GM18508 (cell line): ENCODE measurements around the gene CRYM.
"Not testable (repeated sequence)": the region's sequence is repeated elsewhere in the genome, so short reads cannot be mapped to it uniquely, and the experiment has no call there.

Experiments used
- ATAC-seq: cut with Tn5 transposase; IDR thresholded peaks from one replicate; pipeline ENCODE4 v1.9.1; 2021; ENCODE audit warnings: moderate number of reproducible peaks; ENCODE audit not compliant: insufficient read depth, unreplicated experiment

Gene CRYM

GRCh38 chr16:21281698-21282389, 3.8 kb upstream of the CRYM start:
- ATAC-seq, result no peak

GRCh38 chr16:21279501-21279900, 1.4 kb upstream of the CRYM start:
- no peak for ATAC-seq

GRCh38 chr16:21277045-21277926, 804 bp downstream of the CRYM start:
- ATAC-seq, result no peak

GRCh38 chr16:21276090-21276489, 2.0 kb downstream of the CRYM start:
- no peak for ATAC-seq

- no peak for ATAC-seq
Measured at GRCh38 chr16:21275529-21275928, 2.6 kb downstream of the CRYM start.

- no peak for ATAC-seq
Measured at GRCh38 chr16:21274172-21274726, 3.8 kb downstream of the CRYM start.

GRCh38 chr16:21272763-21273162, 5.3 kb downstream of the CRYM start:
- ATAC-seq, result not testable (repeated sequence)

- ATAC-seq, result no peak
Measured at GRCh38 chr16:21272253-21272652, 5.8 kb downstream of the CRYM start.

- ATAC-seq, result no peak
Measured at GRCh38 chr16:21268236-21268635, 9.9 kb downstream of the CRYM start.

GRCh38 chr16:21267298-21267697, 10.8 kb downstream of the CRYM start:
- no peak for ATAC-seq

GRCh38 chr16:21265104-21265837, 12.8 kb downstream of the CRYM start:
- ATAC-seq, result no peak

GRCh38 chr16:21264571-21265036, 13.5 kb downstream of the CRYM start:
- no peak for ATAC-seq

- peak; percentile 58 for ATAC-seq
Measured at GRCh38 chr16:21263640-21264570, 14.2 kb downstream of the CRYM start.

GRCh38 chr16:21262779-21263639, 15.1 kb downstream of the CRYM start:
- no peak for ATAC-seq

GRCh38 chr16:21260870-21261791, 17.0 kb downstream of the CRYM start:
- no peak for ATAC-seq

- ATAC-seq, result no peak
Measured at GRCh38 chr16:21257284-21257683, 20.8 kb downstream of the CRYM start.

- ATAC-seq, result no peak
Measured at GRCh38 chr16:21256636-21257035, 21.5 kb downstream of the CRYM start.
